Measurements from ENCODE around the gene TSC2.

DNA sequence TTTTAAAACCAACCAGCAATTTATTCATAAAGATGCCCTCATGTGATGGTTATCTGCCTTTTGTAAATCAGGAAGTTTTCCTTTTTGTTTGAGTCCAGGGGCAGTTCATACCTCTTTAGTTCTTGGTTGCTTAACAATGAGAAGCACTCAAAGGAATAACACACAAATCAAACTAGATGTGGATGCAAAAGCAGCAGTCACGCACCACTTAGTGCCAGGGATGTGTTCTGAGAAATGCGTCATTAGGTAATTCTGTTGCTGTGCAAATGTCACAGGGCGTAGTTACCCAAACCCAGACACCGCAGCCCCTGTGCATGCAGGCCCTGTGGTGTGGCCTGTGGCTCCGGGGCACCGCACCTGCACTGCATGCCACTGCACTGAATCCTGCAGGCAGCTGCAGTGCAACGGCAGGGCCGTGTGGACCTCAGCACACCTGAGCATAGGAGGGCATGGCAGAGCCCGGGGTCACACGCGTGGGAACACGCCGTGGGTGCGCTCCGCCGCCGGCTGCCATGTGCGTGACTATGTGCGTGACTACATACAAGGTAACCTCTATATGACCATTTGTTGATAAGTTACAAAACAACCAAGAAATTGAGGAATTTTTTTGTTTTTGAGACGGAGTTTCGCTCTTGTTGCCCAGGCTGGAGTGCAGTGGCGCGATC is 48.3 kb downstream of the TSC2 start:
- TF ChIP-seq CTCF (IDR thresholded peaks at IDR 0.05; ENCODE audit: low read depth, low read length) (no peak), POLR2A (IDR thresholded peaks at IDR 0.05; ENCODE audit: extremely low read depth, insufficient read length) (no peak)
